GM18951 (cell line): ENCODE measurements around the gene PACRG.

ENCODE experiments used
- POLR2A ChIP-seq: IDR thresholded peaks from 4 replicates; pipeline ENCODE4 v1.6.1; 2011; ENCODE audit warnings: mild to moderate bottlenecking; ENCODE audit not compliant: insufficient read length, insufficient read depth; ENCODE audit errors: extremely low read depth
- in situ Hi-C: fragments of 300-500 bp; cut with MboI; formaldehyde crosslinking; loops from one replicate; pipeline ENCODE4 v1.12.0; 2022; ENCODE audit warnings: low sequenced_read_pairs, mixed read lengths, inconsistent platforms; ENCODE audit not compliant: unreplicated experiment

PACRG gene

GRCh38 chr6:163249651-163250101 is 521.9 kb downstream of the PACRG start:
- in situ Hi-C loops = no loop called here
- TF ChIP-seq POLR2A = no peak

GRCh38 chr6:163250116-163250515 is 522.3 kb downstream of the PACRG start:
- TF ChIP-seq POLR2A = no peak
- in situ Hi-C loops = no loop called here

- in situ Hi-C loops = no loop called here
- TF ChIP-seq POLR2A = no peak
These were observed 524.4 kb downstream of the PACRG start for GRCh38 chr6:163252061-163252591.

- in situ Hi-C loops = no loop called here
These were observed 525.9 kb downstream of the PACRG start for GRCh38 chr6:163253556-163254213.

DNA sequence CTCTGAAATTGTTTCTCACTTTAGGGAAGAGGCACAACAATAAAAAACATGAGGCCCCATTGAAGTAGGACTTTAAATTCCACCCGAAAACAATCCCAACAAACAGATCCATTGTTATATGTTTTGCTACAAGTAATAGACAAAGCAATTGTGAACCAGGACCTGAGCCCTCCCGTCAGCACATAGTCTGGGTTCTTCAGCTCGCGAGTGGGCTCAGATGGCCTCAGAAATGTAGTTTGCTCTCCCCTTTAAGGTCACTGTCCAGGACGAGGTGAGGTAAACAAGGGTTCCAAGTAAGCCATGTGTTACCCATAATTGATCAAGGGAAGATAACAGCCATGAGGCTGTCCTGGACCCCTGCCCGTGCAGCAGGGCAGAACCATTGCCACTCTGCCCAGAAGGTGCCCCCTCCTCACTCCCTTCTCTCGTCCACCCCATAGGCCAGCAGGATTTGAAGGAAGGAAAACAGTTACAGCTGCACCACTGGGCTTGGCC is 526.6 kb downstream of the PACRG start:
- in situ Hi-C loops = no loop called here
- TF ChIP-seq POLR2A = no peak

More at GRCh38 chr6:163253556-163254213, 525.9 kb downstream of the PACRG start:
- no peak for TF ChIP-seq POLR2A

GRCh38 chr6:163255265-163255664 is 527.5 kb downstream of the PACRG start:
- in situ Hi-C loops = no loop called here
- no peak for TF ChIP-seq POLR2A

DNA sequence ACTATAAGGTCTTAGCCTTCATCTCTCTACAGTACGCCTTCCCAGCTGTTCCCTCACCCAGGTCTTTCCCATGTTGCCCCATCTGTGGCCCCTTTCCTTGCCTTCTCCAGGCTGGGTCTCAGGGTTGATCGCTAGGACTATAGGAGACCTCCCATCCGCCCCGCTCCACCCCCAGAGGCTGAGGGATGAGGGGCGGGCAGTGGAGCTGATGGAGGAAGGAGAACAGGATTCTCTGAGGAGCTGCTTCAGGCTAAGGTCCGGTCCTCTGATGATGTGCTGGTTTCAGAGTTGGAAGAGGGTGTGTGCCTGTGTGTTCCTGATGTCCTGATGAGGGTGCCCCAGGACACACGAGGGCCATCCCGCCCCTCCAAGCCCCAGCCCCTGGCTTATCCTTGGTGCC is 531.9 kb downstream of the PACRG start:
- in situ Hi-C loops = no loop called here
- no peak for TF ChIP-seq POLR2A

DNA sequence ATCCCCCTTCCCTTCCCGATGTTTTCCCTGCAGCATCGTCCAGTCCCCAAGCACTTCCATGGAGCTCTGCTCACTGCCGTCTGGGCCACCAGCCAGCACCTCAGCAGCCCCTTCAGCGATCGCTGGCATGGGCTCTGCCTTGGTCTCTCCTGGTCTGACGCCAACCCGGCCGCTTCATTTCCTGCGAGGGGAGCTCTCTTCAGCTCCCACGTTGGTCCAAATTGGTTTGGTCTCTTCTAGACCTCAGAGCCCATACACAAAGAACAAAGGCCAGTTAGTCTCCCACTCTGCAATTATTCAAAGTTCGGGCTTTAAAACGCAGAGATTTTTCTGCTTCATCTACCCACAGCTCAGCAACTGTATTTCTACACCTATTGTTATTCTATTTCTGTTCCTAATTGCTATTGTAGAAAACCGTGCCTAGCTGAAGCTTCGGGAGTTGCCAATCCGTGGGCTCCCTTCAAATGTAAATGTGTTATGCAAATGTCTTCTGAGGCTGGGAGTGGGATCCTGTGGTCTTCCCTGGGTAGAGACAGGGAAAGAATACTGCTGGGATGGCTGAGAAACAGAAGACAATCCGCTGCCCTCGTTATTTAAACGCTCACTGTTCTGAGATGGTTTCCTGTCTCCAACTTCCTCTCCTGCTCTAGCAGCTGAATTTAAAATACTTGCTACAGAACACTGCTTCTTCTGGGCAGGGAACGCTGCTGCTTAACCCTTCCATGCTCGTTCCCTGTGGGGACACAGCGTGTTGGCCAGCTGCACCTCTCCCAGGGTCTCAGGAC is 532.5 kb downstream of the PACRG start:
- in situ Hi-C loops = no loop called here
- TF ChIP-seq POLR2A = no peak

DNA sequence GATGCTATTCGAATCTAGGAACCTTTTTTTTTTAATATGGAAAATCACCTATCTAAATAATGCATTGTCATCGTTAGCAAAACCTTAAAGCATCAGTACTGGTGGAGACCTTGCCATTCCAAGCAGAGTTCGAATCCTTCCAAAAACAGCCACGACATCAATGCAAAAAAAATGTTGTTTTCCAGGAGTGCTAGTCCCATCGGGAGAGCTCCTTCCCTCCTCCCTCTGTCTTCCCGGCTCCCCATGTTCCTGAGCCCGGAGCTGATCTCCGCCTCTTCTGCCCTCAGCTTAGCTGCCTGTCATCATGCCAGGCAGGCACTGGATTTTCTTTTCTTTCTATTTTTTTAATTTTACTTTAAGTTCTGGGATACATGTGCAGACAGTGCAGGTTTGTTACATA is 533.1 kb downstream of the PACRG start:
- in situ Hi-C loops = no loop called here

GRCh38 chr6:163261361-163261760 is 533.6 kb downstream of the PACRG start:
- TF ChIP-seq POLR2A = no peak
- in situ Hi-C loops = no loop called here

More for the DNA sequence above, 533.1 kb downstream of the PACRG start:
- TF ChIP-seq POLR2A = no peak

- no peak for TF ChIP-seq POLR2A
- in situ Hi-C loops = no loop called here
These were observed 534.3 kb downstream of the PACRG start for GRCh38 chr6:163262080-163262479.

- TF ChIP-seq POLR2A = no peak
- in situ Hi-C loops = no loop called here
These were observed 535.4 kb downstream of the PACRG start for GRCh38 chr6:163263196-163263595.

GRCh38 chr6:163263998-163264661 is 536.4 kb downstream of the PACRG start:
- in situ Hi-C loops = no loop called here
- TF ChIP-seq POLR2A = no peak
